Eye (tissue), 1 donor: Measurements from ENCODE around the gene AASDH.
A peak's percentile ranks its signal among the peaks of the same experiment; 100 is the strongest.

ENCODE experiments used
- DNase-seq: peaks from one replicate; pipeline ENCODE4 v3.0.0-alpha.2; 2015

AASDH gene, protein sequence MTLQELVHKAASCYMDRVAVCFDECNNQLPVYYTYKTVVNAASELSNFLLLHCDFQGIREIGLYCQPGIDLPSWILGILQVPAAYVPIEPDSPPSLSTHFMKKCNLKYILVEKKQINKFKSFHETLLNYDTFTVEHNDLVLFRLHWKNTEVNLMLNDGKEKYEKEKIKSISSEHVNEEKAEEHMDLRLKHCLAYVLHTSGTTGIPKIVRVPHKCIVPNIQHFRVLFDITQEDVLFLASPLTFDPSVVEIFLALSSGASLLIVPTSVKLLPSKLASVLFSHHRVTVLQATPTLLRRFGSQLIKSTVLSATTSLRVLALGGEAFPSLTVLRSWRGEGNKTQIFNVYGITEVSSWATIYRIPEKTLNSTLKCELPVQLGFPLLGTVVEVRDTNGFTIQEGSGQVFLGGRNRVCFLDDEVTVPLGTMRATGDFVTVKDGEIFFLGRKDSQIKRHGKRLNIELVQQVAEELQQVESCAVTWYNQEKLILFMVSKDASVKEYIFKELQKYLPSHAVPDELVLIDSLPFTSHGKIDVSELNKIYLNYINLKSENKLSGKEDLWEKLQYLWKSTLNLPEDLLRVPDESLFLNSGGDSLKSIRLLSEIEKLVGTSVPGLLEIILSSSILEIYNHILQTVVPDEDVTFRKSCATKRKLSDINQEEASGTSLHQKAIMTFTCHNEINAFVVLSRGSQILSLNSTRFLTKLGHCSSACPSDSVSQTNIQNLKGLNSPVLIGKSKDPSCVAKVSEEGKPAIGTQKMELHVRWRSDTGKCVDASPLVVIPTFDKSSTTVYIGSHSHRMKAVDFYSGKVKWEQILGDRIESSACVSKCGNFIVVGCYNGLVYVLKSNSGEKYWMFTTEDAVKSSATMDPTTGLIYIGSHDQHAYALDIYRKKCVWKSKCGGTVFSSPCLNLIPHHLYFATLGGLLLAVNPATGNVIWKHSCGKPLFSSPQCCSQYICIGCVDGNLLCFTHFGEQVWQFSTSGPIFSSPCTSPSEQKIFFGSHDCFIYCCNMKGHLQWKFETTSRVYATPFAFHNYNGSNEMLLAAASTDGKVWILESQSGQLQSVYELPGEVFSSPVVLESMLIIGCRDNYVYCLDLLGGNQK

DNA sequence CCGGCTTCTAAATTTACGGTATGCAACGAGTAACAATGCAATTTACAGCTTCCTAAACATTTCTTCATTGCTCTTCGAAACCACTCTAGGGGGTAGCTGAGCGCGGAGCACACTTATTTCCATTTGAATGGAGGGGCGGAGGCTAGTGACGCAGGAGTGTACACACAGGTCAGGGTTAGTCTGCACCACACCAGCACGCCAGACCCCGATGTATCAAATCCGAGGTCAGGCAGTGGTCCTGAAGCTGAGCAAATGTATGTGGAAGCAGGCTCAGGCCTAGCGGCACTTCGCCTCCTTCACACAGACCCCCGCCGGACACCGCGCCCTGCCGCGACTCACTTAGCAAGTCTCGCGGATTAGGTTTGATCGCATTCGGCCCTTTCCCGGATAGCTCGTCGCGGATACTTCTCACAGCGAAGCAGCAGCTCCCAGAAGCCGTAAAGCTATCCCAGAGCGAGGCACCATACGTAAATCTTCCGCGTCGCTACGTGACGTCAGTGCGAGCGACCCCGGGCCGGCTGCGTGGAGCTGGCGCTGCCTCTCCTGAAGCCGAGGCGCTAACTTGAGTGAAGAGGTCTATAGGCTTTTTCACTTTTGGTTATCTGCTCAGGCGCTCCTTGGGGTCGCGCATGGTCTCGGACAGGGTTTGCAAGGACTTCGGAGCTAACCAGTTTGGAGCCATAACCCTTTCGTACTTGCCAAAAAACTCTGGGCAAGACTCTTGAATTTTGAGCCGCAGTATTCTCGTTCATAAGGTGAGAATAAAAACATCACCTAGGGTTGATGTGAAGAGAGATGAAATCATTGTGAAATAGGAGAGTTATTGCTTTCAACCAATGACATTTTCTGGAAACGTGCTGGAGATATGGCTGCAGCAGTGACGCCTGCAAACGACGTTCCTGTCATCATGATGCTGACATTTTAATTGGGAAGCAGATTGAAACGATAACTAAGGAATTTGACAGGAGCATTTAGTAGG, at the start of gene AASDH:
AASDH (minus strand) TSS at position 469 of the 979 bp plus-strand sequence. CDS start 3,192 bp downstream, outside the sequence.
- DNase-seq, result peak; percentile 99

DNA sequence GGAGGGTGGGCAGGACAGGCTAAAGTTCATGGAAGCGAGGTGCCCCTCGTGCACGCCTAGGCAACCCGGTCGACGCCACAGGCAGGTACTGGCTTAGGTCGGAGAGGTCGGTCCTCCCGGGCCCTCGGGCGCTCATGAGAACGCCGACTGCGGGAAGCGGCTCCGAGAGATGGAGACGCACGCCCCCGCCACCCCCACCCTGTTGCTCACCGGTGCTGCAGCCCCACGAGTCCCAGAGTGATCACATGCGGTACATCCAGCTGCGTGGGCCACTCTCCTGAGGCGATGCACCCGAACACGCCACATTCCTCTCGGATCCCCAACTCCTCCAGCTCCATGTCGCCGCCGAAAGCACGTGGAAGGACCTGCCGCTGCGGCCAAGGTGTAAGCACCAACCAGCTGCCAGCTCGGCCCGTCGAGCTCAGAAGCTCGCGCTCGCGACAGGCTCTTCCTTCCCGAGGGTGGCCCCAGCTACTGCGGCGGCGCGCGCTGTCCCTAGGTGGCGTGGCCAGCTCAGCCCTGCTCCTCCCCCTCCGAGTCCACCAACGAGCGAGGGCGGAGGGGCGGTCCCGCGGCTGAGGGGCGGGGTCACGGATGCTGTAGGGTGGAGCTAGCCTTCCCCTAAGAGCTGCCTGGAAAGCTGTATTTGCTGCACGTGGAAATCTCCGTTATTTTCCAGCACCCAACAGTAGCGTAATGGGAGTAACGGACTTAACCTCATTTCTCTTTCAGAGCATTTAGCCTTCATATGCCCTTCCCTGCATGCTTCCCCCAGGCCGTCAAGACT, 48.0 kb upstream of the AASDH start, which contains the start of gene PPAT:
PPAT (minus strand) TSS at position 476 of the 787 bp plus-strand sequence; CDS start at position 338, 138 bp downstream.
- DNase-seq, result peak; percentile 99

DNA sequence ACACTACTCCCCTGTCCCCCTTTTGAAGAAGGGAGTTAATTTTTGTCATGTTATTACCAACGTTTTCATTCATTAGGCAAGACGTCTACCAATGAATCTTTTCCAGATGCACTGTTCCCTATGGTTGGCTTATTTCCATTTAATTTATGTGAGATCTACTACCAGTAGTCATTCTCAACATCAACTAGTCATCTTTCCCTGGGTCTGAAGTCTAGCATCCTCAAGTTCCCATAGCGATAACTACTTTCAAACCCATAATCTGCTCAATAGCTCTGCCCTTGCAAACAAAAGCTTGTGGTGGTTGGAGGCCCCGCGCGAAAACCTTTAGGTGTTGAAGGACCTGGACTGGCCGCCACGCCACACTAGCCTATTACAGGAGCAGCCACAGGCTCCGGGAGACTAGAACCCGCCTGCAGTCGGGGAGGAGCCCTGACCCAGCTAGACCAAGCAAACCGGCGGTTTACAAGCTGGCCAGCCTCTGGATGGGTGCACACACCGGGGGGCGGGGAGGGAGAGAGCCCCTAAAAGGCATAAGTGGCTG, 47.4 kb upstream of the AASDH start:
- peak; percentile 80 for DNase-seq

DNA sequence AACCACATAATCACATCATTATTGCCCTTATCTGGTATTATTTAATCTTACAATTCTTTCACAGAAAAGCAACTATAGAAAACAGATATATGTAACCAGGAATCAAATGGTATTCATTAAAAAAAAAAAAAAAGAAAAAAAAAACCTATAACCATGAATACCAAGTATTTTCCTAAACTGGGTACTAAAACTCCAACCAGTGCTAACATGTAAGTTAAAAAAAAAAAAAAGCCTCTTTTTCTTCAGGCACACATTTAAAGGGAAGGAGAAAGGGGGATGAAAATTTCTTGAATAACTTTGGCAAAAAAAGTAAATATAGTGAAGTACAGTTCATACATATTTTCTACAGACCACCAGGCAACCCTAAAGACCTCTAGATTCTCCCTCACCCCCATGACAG, 46.0 kb upstream of the AASDH start:
- DNase-seq, result no peak

DNA sequence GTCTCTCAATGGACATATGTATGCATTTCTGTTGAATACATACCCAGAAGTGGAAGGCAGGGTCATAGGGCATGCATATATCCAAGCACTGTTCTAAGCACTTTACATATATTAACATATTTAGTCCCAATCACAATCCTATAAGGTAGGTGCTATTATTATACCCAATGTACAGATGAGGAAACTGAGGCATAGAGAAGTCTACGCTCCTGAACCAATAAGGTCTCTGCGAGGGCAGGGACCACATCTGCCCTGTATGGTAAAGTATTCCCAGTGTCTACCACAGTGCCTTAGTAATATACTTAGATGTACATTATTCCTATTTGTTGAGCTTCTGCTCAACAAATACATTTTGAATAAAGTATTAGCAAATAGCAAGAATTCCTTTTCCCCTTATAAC, 42.9 kb upstream of the AASDH start:
- no peak for DNase-seq

DNA sequence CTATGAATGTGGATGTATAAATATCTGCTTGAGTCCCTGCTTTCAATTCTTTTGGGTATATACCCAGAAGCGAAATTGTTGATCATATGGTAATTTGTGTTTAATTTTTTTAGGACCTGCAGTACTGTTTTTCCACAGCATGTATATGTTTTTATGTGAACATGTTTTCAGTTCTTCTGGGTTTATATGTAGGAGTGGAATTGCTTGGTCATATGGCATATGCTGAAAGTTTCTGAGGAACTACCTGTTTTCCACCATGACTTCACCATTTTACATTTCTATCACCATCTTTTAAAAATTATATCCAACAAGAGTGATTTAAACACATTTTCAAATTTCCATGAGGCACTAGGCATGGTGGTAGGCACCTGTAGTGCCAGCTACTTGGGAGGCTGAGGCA, 39.9 kb upstream of the AASDH start:
- DNase-seq, result no peak

DNA sequence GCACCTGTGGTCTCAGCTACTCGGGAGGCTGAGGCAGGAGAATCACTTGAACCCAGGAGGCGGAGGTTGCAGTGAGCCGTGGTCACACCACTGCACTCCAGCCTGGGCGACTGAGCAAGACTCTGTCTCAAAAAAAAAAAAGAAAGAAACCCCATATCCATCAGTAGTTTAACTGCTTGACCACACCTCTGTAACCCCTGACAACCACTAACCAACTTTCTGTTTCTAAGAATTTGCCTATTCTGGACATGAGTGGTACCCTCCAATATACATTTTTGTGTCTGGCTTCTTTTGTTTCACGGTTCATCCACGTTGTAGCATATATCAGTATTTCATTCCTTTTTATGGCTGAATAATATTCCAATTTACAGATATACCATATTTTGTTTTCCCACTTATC, 39.0 kb upstream of the AASDH start:
- no peak for DNase-seq

DNA sequence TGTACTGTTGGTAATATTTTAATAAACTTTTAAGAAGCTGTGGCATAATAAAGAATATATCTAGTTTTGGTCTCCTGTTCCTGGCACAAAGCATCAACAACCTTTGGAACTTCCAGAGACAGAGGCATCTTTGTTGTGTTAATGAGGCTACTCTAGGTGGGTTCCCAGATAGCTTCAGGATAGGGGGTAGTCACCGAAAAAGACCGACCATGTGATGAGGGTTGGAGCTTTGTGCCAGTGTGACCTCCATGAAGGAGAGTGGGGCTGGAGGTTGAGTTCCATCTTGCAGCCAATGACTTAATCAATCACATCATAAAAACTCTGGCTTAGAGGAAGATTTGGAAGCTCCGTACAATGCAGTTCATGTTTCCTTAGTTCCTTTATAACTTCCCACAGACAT, 38.2 kb upstream of the AASDH start:
- no peak for DNase-seq

DNA sequence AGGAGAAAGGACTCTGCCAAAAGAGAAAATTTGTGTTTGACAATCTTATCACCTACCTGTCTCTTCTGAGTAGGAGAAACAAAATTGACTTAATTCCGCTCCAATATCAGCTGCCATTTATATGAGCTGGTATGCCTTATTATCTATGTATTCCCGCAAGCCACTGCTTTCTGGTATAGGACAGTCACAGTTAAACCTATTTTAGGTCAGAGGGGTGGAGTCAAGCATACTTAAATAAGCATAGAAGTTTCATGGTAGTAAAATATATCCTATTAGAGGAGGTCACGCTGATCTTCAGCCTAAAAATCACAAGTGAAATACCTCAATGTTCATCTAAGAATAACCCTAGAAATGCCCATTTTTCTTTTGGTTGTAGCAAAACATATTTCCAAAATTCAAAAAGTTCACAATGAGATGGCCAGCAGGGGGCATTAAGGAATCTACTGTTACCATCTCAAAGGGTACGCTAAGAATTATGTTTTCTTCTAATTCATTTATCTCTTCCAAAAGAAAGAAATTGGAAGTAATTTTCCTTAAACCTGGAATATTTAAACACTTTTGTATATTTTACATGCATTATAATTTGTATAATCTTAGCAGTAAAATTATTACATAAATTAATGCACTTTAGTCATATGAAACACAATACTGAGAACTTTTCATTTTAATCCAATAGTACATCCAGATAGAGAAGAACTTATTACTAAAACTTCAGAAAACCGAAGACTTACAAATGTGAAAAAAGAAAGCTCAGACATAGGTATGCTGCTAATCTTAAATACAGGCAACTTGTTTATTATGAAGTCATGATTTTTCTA, 37.6 kb upstream of the AASDH start:
- peak; percentile 67 for DNase-seq

DNA sequence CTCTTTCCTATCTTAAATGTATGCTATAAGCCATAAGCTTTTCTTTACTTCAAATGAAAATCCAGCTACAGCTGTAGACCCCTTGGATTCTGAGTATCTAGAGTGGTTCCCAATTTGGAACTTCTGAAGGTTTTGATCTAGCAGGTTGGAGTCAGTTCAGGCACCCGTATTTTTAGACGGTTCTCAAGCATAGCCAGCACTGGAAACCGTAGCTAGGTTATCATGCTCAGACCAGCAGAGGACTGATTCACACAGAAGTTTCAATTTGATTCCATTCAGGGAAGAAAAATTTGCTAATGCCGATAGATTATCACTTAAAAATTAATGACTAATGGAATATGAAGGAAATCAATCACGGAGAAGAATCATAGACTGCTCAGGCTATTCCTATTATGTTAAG, 36.9 kb upstream of the AASDH start:
- DNase-seq, result no peak

DNA sequence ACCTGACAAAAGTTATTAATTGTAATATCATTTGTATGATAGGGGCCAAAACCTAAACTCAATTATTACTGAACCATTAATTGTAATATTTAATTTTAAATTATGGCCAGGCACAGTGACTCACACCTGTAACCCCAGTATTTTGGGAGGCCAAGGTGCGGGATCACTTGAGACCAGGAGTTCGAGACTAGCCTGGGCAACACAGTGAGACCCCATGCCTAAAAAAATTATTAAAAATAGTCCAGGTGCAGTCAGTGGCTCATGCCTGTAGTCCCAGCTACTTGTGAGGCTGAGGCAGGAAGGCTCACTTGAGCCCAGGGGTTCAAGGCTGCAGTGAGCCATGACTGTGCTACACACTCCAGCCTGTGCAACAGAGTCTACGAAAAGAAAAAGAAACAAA, 30.1 kb upstream of the AASDH start:
- DNase-seq, result no peak

DNA sequence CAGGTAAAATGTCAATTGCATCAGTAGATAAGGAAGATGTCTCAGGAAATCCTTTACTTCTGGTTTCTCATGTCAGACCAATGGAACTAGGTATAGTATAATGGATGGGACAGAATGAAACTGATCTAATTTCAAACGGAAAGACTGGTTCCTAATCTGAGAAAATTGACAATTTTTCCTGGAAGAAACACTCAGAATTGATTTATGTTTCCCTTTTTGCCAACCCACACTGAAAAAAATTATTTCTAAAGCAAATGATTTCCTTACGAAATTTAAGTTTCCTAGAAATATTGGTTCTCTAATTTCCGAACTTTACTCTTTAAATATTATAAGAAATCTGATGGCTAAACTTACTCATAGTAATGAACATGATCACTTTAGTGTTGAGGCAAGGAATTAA, 29.1 kb upstream of the AASDH start:
- no peak for DNase-seq

DNA sequence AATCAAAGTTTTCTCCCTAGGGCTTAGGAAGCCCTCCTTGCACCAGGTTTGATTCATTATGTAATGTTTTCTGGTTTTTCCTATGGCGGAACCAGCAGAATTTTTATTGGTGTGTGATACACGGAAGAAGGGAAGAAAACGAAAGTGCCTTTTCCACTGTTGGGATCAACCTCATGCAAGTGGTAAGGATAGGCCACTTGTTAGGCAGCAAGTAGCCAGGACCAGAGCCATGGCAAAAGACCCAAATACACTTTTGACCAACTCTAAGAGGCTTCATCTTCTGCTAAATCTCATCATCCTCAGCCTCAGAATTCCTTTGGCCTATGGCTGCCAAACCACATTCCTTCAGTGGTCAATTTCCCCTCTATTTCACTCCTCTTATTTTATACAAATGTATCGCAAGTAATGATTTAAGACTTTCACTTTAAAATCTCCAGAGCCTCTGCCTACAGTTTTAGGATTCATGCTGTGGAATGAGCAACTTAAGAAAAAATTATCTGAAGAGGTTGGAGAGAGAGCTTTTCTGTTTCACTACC, 26.9 kb upstream of the AASDH start:
- peak; percentile 8 for DNase-seq

DNA sequence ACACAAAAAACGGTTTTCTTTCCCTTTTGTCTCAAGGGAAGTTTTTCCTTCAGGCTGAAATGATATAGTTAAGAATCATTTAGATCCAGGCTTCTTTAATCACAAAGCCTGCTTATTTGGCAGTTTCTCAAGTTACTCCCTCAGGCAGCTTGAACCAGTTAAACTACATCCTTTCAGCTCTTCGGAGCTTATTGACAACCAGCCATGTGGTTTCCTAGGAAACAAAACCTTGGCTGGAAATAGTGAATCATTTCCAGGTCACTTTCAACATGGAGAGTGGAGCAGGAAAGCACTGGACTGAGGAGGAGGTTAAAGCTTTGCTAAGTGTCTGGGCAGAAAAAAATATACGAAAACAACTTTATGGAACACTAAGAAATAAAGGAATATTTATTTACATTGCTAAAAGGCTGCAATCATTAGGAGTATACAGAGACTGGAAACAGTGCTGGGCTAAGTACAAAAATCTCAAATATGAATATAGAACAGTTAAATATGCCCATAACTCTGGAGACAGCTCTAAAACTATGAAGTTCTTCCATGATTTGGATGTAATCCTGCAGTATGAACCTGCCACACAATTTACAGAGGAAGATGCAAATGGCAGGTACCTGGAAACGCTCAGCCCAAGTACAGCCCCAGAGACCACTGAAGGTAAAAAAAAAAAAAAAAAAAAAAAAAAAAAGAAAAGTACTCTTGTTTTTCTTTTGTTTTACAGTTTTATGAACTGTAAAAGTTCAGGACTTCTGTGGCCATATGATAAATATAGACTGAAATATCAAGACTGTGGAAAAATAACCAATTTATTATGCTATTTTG, 23.2 kb upstream of the AASDH start:
- DNase-seq, result peak; percentile 96

DNA sequence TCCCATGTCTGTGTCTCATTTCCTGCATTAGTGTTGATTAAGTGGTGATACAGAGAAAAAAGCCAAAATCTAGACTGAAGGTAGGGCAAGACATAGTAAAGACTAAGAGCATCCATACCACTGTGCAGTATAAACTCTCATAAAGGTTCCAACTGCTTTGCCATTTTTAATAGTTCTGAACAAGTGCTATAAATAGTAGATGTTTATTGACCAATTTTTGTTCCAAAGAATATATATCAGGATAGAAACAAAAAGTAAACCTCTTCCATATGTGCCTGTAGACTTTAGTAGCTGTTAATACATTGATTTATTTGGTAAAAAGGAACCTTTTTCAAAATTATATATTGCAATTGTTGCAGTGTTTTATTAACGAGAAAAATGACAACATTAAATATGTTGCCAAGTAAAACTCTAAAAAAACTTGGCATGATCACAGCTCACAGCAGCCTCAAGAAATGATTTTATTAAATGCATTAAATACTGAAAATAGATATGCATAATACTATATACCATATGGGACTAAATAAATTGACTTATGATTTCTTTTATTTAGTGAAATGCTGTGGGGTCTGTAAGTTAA, 22.3 kb upstream of the AASDH start:
- peak; percentile 54 for DNase-seq

DNA sequence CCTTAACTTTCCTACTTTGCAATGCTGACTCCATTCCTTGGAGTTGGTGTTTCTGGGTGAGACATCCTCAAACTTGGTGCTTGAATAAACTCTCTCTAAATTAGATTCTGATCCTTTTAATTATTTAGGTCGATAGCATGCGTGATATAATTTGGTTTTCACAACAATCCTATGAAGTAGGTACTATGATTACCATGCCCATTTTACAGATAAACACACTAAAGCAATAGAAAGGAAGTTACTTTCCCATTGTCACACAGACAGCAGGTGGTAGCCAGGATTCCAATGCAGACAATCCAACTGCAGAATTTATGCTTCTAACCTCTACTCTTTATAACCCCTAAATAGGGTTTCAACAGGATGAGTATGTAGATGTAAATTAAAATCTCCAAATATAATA, 21.7 kb upstream of the AASDH start:
- DNase-seq, result no peak

DNA sequence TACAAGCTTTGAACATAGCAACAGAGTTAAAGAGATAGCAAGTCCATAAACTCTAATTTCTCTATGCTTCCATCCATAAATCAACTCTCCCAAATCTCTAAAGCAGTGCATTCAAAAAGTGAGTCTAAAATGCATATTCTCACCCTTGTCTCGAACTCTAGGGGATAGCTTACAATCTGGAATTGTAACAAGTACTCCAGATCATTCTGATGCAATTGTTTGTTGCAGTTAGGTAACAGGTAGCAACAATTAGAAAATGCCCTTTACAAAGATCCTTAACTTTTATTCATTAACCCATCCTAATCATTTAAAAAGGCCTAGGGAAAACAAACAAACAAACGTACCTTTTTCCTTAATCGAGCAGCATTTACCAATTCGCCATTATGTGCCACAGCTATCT, 18.9 kb upstream of the AASDH start:
- no peak for DNase-seq

DNA sequence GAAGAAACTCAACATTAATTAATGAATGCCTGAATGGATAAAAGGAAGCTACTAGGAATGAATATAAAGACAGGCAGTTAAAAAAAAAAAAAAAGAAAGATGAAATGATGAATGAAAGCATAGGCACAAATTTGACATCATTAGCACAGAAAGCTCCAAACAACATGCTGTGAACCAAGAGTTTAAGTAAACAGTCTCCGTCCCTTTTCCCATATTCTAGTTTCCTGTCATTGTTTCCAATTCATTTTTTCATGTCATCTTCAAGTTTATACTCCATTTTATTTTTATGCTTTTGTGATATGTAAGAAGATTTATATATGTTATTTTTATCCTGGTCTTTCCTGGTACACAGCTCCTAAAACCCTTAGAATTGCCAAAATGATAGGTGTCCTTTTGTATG, 17.7 kb upstream of the AASDH start:
- DNase-seq, result no peak

DNA sequence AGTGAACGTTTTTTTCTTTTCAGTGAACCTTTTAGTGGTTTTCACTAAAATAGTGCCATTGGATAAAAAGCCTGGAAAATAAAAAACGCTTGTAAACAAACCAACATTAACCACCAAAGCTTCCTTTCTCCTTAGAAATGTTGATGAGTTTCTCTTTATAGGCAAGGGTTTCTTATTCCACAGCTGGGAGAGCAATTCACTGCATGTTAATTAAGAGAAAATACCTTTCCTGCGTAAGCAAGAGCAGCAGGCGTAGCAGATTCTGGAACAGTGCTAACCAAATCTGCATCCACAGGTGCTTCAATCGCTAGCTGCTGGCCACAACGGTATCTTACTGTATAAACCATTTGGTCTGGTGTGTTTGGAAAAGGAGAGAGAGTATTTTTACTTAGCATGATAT, 13.3 kb upstream of the AASDH start:
- no peak for DNase-seq
